Ishikawa (cell line): ENCODE data around the gene NTMT1.
A peak's percentile ranks its signal among the peaks of the same experiment; 100 is the strongest.

Experiments
- CEBPB ChIP-seq: IDR thresholded peaks from 2 replicates; pipeline ENCODE4 v1.6.1; 2012
- CREB1 ChIP-seq: IDR thresholded peaks from 2 replicates; pipeline ENCODE4 v1.6.1; 2012; ENCODE audit warnings: low read depth
- EGR1 ChIP-seq: IDR thresholded peaks from 2 replicates; pipeline ENCODE4 v1.6.1; 2012
- EP300 ChIP-seq: IDR thresholded peaks from 2 replicates; pipeline ENCODE4 v1.6.1; 2012; ENCODE audit warnings: borderline replicate concordance
- NFIC ChIP-seq: IDR thresholded peaks from 2 replicates; pipeline ENCODE4 v1.6.1; 2012
- RAD21 ChIP-seq: IDR thresholded peaks from 2 replicates; pipeline ENCODE4 v1.6.1; 2012; ENCODE audit warnings: low read depth
- REST ChIP-seq: IDR thresholded peaks from 2 replicates; pipeline ENCODE4 v1.6.1; 2012; ENCODE audit warnings: low read depth, mild to moderate bottlenecking
- TAF1 ChIP-seq: IDR thresholded peaks from 2 replicates; pipeline ENCODE4 v1.6.1; 2012; ENCODE audit warnings: low read depth, mild to moderate bottlenecking
- TEAD4 ChIP-seq: IDR thresholded peaks from 2 replicates; pipeline ENCODE4 v1.6.1; 2012
- YY1 ChIP-seq: IDR thresholded peaks from 2 replicates; pipeline ENCODE4 v1.6.1; 2012; ENCODE audit warnings: low read depth
- TF ChIP-seq, protein P1 (sequence below): IDR thresholded peaks from 2 replicates; pipeline ENCODE4 v1.6.1; 2012
- TF ChIP-seq, protein P2 (sequence below): IDR thresholded peaks from 2 replicates; pipeline ENCODE4 v1.6.1; 2012

- TF ChIP-seq CEBPB, result no peak
- TF ChIP-seq, protein P1, sequence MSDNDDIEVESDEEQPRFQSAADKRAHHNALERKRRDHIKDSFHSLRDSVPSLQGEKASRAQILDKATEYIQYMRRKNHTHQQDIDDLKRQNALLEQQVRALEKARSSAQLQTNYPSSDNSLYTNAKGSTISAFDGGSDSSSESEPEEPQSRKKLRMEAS, result no peak
- TF ChIP-seq EP300, result no peak
- TF ChIP-seq TEAD4, result no peak
- TF ChIP-seq RAD21, result no peak
- TF ChIP-seq REST, result no peak
- no peak for TF ChIP-seq CREB1
- TF ChIP-seq TAF1, result no peak
- TF ChIP-seq EGR1, result no peak
- TF ChIP-seq NFIC, result peak; percentile 12; the same call in 1 of the 2 replicates
- TF ChIP-seq, protein P2, sequence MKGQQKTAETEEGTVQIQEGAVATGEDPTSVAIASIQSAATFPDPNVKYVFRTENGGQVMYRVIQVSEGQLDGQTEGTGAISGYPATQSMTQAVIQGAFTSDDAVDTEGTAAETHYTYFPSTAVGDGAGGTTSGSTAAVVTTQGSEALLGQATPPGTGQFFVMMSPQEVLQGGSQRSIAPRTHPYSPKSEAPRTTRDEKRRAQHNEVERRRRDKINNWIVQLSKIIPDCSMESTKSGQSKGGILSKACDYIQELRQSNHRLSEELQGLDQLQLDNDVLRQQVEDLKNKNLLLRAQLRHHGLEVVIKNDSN, result no peak
- TF ChIP-seq YY1, result no peak
Observed at GRCh38 chr9:129631674-129632129, 5.7 kb downstream of the NTMT1 start.
